UCSD-AML1 (cell line): Measurements from ENCODE around the gene WBP1L.
"Not testable (repeated sequence)": the region's sequence is repeated elsewhere in the genome, so short reads cannot be mapped to it uniquely, and the experiment has no call there.

ENCODE experiments used
- DNase-seq: peaks from one replicate; lab custom pipeline; 2025; ENCODE audit not compliant: unreplicated experiment; lab: John Stamatoyannopoulos, UW

WBP1L gene

GRCh38 chr10:102743588-102744373 is at the start of gene WBP1L:
TSS of gene WBP1L (plus strand) at chr10:102743948. CDS start at chr10:102744054, 106 bp downstream.
- DNase-seq = peak; percentile 93

DNA sequence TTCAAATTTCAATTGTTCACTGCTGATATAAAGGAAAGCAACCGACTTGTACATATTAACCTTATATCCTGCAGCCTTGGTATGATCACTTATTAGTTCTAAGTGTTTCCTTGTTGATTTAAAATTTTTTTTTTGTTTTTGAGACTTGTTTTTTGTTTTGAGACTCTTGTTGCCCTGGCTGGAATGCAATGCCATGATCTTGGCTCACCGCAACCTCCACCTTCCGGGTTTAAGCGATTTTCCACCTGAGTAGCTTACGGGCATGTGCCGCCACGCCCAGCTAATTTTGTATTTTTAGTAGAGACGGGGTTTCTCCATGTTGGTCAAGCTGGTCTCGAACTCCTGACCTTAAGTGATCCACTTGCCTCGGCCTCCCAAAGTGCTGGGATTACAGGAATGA is 48.3 kb upstream of the WBP1L start:
- DNase-seq = not testable (repeated sequence)

DNA sequence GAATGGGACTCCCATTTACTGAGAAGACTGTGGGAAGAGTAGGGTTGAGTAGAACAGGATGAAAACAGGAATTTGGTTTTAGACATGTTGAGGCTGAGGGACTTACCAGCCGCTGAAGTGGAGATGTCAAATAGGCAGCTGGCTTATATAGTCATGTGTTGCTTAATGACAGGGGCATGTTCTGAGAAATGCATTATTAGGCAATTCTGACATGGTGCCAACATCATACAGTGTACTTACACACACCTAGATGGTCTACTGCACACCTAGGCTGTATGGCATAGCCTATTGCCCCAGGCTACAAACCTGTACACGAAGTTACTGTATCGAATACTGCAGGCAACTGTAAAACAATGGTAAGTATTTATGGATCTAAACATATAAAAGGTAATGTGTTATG is 47.0 kb upstream of the WBP1L start:
- DNase-seq = no peak

DNA sequence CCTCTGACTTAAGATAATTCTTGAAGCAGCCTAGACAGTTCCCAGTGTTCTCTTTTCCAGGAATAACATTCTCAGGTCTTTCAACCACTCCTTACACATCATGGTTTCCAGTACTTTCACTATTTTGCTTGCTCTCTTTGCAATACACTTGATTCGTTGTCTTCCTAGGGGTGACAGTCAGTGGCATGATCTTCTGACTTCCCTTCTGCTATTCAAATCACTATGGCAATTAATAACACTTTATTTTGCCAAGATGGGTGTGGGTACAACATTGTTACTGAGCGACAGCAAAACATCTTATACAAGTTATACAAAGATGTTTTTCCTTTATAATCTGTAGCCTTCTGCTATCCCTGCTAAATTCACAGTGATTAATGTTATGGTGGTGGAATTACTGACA is 44.9 kb upstream of the WBP1L start:
- no peak for DNase-seq

- no peak for DNase-seq
Measured at GRCh38 chr10:102701272-102701671, 42.5 kb upstream of the WBP1L start.

DNA sequence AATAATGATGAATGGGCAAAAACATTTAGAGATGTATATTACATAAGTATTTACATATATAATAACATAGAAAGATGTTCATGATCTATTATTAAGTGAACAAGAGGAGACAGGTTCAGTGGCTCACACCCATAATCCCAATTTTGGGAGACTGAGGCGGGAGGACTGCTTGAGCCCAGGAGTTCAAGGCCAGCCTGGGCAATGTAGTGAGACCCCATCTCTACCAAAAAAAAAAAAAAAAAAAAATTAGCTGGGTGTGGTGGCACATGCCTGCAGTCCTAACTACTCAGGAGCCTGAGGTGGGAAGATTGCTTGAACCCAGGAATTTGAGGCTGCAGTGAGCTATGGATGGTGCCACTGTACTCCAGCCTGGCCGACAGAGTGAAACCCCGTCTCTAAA is 42.0 kb upstream of the WBP1L start:
- DNase-seq = no peak

GRCh38 chr10:102702742-102703141 is 41.0 kb upstream of the WBP1L start:
- no peak for DNase-seq

- DNase-seq = no peak
Measured at GRCh38 chr10:102704915-102705314, 38.8 kb upstream of the WBP1L start.

- no peak for DNase-seq
Measured at GRCh38 chr10:102705531-102705930, 38.2 kb upstream of the WBP1L start.

- no peak for DNase-seq
Measured at GRCh38 chr10:102710609-102711008, 33.1 kb upstream of the WBP1L start.

DNA sequence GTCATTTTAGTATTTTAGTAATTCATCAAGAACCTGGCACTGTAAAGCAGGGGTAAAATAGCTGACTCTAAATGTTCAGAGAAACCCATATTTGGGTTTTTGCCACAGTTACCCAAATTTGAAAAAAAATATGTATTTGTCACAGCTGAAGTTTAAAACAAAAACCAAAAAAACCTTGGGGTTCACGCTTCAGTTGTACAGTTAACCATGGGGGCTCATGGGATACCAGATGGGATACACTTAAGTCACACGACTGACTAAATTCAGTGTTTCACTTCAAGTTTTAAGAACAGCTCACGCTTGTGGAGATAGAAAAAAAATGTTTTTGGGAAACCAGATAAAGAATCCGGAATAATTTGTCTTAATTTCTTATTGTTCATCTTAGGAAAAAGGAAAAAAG is 31.7 kb upstream of the WBP1L start:
- no peak for DNase-seq

GRCh38 chr10:102712843-102713538 is 30.8 kb upstream of the WBP1L start:
- DNase-seq = no peak

DNA sequence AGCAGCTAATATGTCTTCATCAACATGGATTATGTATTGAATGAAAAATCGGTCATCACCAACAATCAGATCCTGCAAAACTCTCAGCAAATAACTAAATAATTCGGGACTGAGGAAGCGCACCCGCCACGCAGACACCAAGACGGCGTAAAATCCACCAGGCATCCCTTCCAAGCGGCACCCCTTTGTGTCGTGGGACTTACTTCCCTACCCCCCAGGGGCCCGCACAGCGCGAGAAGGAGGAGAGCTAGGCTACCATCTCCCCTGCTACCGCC is 30.3 kb upstream of the WBP1L start:
- no peak for DNase-seq

DNA sequence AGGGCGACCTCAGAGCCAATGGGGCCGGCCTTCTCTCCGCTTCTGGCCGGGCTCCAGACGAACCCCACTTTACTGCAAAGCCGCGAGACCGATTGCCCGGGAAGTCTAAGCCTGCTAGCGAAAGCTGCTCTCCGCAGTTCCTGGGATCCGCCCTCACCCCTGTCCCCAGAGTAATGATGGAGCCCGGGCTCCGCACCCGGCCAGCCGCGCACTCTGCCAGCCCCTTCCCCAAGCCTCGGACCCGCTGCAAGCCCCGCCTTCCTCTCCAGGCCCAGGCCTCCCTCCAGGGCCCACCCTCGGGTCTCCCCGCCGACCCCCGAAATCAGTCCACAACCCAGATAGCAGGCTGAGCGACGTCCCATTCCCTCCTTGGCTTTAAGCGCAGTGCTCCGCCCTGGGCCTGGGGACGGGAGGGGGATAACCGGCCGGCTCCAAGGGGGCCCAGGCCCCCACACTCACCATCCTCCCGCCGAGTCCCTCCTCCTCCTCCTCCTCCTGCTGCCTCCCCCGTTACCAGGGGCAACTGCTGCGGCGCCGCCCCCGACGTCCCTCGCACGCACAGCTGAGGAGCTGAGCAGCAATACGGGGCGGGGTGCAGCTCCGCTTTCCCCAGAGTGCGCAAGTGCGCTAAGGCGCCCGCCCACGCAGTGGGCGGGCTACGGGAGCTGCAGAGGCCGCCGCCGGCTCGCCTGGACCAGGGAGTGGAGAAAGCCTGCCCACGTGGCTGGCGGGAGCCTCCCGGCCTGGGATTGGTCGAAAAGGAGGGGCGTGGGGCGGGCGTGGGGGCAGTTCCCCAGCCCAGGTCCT is 29.7 kb upstream of the WBP1L start, which contains the start of gene ARL3:
ARL3 (minus strand) TSS at position 584 of the 807 bp plus-strand sequence; CDS start at position 462, 122 bp downstream.
- peak; percentile 99 for DNase-seq

GRCh38 chr10:102714621-102715455 is 28.9 kb upstream of the WBP1L start, which contains the start of gene SFXN2:
TSS of gene SFXN2 (plus strand) at chr10:102714636. CDS start at chr10:102726637, 12,001 bp downstream.
- no peak for DNase-seq

- DNase-seq = no peak
Measured at GRCh38 chr10:102715880-102716279, 27.9 kb upstream of the WBP1L start.

GRCh38 chr10:102716900-102717565 is 26.7 kb upstream of the WBP1L start:
- not testable (repeated sequence) for DNase-seq

- DNase-seq = no peak
Measured at GRCh38 chr10:102718220-102718619, 25.5 kb upstream of the WBP1L start.

GRCh38 chr10:102720337-102720736 is 23.4 kb upstream of the WBP1L start:
- DNase-seq = no peak

DNA sequence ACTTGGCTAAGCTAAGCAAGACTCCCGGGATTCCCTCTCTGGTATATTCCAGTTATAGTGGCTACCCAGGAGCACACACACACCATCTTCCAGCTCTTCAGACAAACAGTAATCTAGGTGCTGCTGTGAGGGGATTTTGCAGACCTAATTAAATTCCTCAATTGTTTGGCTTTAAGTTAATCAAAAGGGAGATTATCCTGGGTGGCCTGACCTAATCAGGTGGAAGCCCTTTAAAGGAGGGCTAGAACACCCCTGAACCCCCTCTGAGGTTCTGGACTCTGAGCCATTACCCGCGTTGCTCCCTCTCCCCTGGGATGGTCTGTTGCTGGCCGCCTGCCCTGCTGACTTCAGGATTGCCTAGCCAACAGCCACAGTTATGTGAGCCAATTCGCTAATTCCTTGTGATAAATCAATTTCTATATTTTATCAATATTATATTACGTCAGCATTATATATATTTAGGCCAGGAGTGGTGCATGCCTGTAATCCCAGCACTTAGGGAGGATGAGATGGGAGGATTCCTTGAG is 22.9 kb upstream of the WBP1L start:
- no peak for DNase-seq
